ENCODE results near the gene TEX29.

Gene TEX29

DNA sequence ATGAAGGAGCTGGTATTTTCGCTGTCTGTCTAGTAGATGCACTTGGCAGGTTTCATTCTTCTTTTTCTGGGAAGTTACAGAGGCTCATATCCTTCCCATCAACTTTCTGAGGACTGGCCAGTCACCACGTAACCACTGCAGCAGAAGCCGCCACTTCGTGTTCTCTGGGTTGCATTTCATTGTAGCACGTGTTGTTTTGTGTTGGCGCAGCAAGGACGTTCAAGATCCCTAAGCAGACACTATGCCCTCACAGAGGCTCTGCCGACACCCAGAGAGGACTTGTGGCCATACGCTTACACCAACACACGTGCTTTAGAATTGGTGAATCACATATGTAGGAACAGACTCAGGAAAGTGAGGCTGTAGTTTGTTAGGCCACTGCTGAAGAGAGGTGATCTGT, 42.2 kb upstream of the TEX29 start:
- H3K27ac ChIP-seq = no peak overlapping the region
- in situ Hi-C loops (cut with HindIII; ENCODE audit: low pct_ligation_motif_present, low sequenced_read_pairs) = no loop called here
- H3K27me3 ChIP-seq (replicated peaks) = no peaks in the 10 kb centered on the region
- peaks cover 37% of the 10 kb centered on the region for H3K36me3 ChIP-seq (replicated peaks)
- TF ChIP-seq, protein P1, sequence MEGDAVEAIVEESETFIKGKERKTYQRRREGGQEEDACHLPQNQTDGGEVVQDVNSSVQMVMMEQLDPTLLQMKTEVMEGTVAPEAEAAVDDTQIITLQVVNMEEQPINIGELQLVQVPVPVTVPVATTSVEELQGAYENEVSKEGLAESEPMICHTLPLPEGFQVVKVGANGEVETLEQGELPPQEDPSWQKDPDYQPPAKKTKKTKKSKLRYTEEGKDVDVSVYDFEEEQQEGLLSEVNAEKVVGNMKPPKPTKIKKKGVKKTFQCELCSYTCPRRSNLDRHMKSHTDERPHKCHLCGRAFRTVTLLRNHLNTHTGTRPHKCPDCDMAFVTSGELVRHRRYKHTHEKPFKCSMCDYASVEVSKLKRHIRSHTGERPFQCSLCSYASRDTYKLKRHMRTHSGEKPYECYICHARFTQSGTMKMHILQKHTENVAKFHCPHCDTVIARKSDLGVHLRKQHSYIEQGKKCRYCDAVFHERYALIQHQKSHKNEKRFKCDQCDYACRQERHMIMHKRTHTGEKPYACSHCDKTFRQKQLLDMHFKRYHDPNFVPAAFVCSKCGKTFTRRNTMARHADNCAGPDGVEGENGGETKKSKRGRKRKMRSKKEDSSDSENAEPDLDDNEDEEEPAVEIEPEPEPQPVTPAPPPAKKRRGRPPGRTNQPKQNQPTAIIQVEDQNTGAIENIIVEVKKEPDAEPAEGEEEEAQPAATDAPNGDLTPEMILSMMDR (IDR thresholded peaks at IDR 0.05; ENCODE audit: low read depth, low read length, missing control alignments) = no peak
- no peak overlapping the region for H3K4me3 ChIP-seq (ENCODE audit: low read depth, low read length)
- no peak for DNase-seq

DNA sequence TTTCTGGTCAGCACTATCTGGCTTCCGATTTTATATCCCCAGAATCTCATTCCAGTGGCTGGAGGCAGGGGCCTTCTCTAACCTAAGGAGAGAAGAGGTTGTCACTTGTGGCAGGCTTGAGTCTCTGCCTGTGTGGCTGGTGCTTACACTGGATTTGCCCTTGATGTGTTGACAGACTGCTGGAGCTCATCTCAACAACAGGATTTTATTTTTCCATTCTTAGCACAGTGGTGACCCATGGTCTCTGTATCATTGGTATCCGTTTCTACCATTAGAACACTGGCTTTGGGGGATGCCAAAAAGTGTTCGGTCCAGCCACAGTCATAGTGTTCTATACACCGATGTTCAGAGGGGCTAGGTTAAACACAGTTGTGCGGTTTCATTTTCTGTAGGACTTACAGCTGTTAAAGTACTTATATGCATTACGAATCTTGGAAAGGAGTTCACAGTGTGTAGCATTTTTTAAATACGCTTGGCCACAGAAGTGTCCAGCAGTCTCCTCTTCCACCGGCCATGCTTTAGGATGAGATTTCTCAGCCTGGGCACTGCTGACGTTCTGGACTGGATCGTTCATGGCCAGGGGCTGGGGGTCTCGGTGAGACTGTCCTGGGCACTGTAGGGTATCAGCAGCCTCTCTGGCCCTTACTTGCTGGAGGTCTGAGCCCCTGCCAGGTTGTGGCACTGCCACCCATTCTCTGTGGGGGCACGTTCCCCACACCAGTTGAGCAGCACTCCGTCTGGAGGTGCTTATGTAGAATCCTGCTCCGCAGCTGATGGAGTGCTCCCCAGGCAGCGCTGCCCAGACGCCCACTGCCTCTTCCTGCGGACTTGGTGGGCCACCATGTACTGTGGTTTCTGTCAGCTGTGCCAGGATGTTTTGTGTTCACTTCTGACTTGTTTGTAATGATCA, 41.4 kb upstream of the TEX29 start:
- peak overlapping the region; percentile 96 for H3K27ac ChIP-seq
- no peak for DNase-seq
- in situ Hi-C loops (cut with HindIII; ENCODE audit: low pct_ligation_motif_present, low sequenced_read_pairs) = no loop called here
- TF ChIP-seq, protein P1 (IDR thresholded peaks at IDR 0.05; ENCODE audit: low read depth, low read length, missing control alignments) = no peak
- H3K27me3 ChIP-seq (replicated peaks) = no peaks in the 10 kb centered on the region
- peaks cover 41% of the 10 kb centered on the region for H3K36me3 ChIP-seq (replicated peaks)
- H3K4me3 ChIP-seq (ENCODE audit: low read depth, low read length) = no peak overlapping the region

DNA sequence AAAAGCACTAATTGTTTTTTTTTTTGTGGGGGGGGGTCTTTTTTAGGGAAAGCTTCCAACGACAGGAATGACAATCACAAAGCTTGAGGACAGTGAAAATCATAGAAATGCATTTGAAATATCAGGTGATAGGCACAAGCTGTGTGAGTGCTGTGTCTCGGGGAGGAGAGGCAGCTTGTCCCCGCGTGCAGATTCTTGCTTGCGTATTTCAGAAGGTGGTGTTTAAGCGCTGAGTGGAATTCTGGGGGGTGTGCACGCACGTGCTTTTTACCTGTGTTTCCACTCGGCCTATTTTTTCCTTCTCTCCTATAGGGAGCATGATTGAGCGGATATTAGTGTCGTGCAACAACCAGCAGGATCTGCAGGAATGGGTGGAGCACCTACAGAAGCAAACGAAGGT, 40.2 kb upstream of the TEX29 start:
- in situ Hi-C loops (cut with HindIII; ENCODE audit: low pct_ligation_motif_present, low sequenced_read_pairs) = no loop called here
- H3K27me3 ChIP-seq (replicated peaks) = no peaks in the 10 kb centered on the region
- TF ChIP-seq, protein P1 (IDR thresholded peaks at IDR 0.05; ENCODE audit: low read depth, low read length, missing control alignments) = no peak
- no peak for DNase-seq
- no peak overlapping the region for H3K4me3 ChIP-seq (ENCODE audit: low read depth, low read length)
- H3K27ac ChIP-seq = peak overlapping the region; percentile 96
- H3K36me3 ChIP-seq (replicated peaks) = peaks cover 43% of the 10 kb centered on the region

DNA sequence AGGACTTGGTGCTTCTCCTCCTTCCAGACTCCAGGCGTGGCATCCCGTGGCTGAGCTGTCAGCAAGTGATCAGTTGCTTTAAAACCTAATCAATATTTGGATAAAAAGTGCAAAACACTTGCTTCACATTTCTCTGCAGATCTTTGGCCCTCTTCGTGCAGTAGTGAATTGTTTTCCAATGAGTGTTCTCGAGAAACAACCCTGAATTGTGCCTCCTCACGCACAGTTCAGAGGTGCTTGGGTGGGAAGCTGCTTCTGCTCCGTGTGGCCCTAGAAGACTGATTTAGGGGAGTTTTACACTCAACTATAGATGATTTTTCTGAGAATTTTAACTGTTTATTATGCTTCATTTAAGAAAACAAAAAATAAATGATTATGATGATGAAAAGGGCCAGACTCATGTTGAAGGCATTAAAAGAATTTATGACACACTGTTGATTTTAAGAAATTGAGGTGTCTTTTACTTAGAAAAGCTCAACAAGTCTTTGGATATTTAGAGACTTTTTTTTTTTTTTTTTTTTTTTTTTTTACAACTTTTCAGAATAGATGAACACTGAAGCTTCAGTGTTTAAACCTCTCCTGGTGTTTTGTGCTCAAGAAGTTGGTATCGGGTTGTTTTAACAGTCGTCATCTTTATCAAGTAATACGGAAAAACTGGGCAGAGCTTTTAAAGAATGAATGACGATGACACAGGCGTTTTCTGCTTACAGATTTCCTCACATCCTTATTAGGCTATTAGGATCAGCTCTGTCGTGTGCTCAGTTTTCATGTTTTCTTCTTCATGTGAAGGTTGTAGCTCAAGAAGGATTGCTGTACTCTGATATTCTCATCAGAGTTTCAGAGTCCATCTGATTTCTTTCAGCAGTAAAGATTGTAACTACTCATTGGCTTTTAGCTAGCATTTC, 39.5 kb upstream of the TEX29 start:
- TF ChIP-seq, protein P1 (IDR thresholded peaks at IDR 0.05; ENCODE audit: low read depth, low read length, missing control alignments) = no peak
- DNase-seq = peak; percentile 80
- Histone ChIP-seq H3K27me3 (replicated peaks) (no peaks in the 10 kb centered on the region), H3K4me3 (ENCODE audit: low read depth, low read length) (no peak overlapping the region), H3K27ac (peak overlapping the region; percentile 96), H3K36me3 (replicated peaks) (peaks cover 38% of the 10 kb centered on the region)
- in situ Hi-C loops (cut with HindIII; ENCODE audit: low pct_ligation_motif_present, low sequenced_read_pairs) = no loop called here

DNA sequence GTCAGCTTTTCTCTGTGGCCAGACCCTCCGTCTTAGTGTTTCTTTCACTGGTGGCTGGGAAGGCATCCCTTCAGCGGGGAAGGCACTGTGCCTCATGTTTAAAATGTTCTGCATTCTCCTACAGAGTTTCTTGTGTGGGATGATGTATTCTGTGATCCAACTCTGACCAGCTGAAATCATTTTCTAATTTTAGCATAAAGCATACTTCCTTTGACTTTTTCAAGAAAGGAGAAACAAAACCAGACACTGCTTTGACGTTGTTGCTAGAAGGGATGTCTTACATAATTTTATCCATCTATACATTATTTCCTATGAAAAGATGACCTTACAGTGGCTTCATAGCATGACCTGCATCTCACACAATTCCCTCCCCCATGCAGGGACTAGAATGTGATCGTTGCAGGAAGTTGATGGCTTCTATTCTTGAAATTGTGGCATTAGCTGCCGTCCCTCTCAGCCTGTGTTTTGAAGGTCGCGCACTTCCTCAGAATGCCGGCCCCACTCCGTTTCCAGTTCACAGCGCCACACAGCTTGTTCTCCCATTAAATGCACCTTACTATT, 38.6 kb upstream of the TEX29 start:
- peak overlapping the region; percentile 96 for H3K27ac ChIP-seq
- DNase-seq = peak; percentile 47

More for the DNA sequence above, 38.6 kb upstream of the TEX29 start:
- TF ChIP-seq, protein P1 (IDR thresholded peaks at IDR 0.05; ENCODE audit: low read depth, low read length, missing control alignments) = no peak
- Histone ChIP-seq H3K36me3 (replicated peaks) (peaks cover 38% of the 10 kb centered on the region), H3K4me3 (ENCODE audit: low read depth, low read length) (no peak overlapping the region), H3K27me3 (replicated peaks) (no peaks in the 10 kb centered on the region)
- in situ Hi-C loops (cut with HindIII; ENCODE audit: low pct_ligation_motif_present, low sequenced_read_pairs) = no loop called here
